Stomach (tissue), 9 donors: Measurements from ENCODE around the gene ARL15. TPM values are rescaled to one million over a fixed set of nuclear protein-coding genes. Genes with fewer than 3 reads are reported as not detected.

ENCODE experiments used
- DNase-seq, 2 donors: peaks; one replicate each; pipeline versions ENCODE4 v3.0.0 to v3.0.0-alpha.2; 2013 to 2019
- H3K27ac ChIP-seq, 5 donors: fragments of 200-600 bp in 4 of 5; sonication (generic) in 4 of 5; one replicate each; pipeline ENCODE4 v1.5.1; 2013 to 2019; ENCODE audit warnings: mild to moderate bottlenecking in 1 of 5, moderate library complexity in 1 of 5
- H3K27me3 ChIP-seq, 3 donors: fragments of 200-600 bp; sonication (generic); one replicate each; pipeline ENCODE4 v1.5.1; 2017 to 2019; ENCODE audit warnings: mixed run types in 1 of 3
- H3K36me3 ChIP-seq, 4 donors: fragments of 200-600 bp; sonication (generic); 1 replicate in 3 of 4; 2 replicates in 1 of 4; pipeline ENCODE4 v1.5.1; 2016 to 2019
- H3K4me1 ChIP-seq, 4 donors: fragments of 200-600 bp; sonication (generic); one replicate each; pipeline ENCODE4 v1.5.1; 2016 to 2019
- H3K4me3 ChIP-seq, 4 donors: fragments of 200-600 bp; sonication (generic) in 3 of 4; one replicate each; pipeline ENCODE4 v1.5.1; 2016 to 2019; ENCODE audit warnings: mild to moderate bottlenecking in 1 of 4
- H3K9me3 ChIP-seq, 4 donors: fragments of 200-600 bp; sonication (generic); one replicate each; pipeline ENCODE4 v1.5.1; 2016 to 2019
- CTCF ChIP-seq, 7 experiments: fragments of 450-650 bp in 4 of 7; fragments of 200-600 bp in 3 of 7; sonication (generic) in 3 of 7; IDR thresholded peaks; one replicate each; pipeline ENCODE4 v1.5.1; 2016 to 2019; ENCODE audit warnings: antibody characterized with exemption in 7 of 7, control low read depth in 2 of 7, mild to moderate bottlenecking in 1 of 7
- EP300 ChIP-seq: sonication (generic); formaldehyde crosslinking; IDR thresholded peaks from one replicate; pipeline ENCODE4 v1.6.1; 2017; ENCODE audit warnings: antibody characterized with exemption
- POLR2A ChIP-seq, 4 donors: fragments of 450-650 bp; IDR thresholded peaks; one replicate each; pipeline ENCODE4 v1.6.1; 2016; ENCODE audit warnings: antibody characterized with exemption in 4 of 4, control low read depth in 2 of 4, mild to moderate bottlenecking in 1 of 4, moderate library complexity in 1 of 4
- POLR2AphosphoS5 ChIP-seq, 3 donors: sonication (generic); formaldehyde crosslinking; IDR thresholded peaks; one replicate each; pipeline ENCODE4 v1.6.1; 2016; ENCODE audit warnings: antibody characterized with exemption in 3 of 3
- WGBS, 5 donors: extraction: QIAGEN DNeasy Blood & Tissue Kit in 3 of 5; methylation state at CpG; one replicate each; pipeline versions ENCODE4 v1.1.5 to v1.1.7; 2013 to 2018; 5-methylcytosine and 5-hydroxymethylcytosine counted together
- intact Hi-C: fragments of 100-400 bp; cut with DNase I; formaldehyde crosslinking; loops from one replicate; pipeline ENCODE4 v1.15.1; 2023; ENCODE audit warnings: low total_unique reads
- polyA plus RNA-seq, 3 donors: library from polyadenylated mRNA; stranded (reverse); fragments of 200-250 nt; gene quantifications; one replicate each; pipeline ENCODE4 v1.2.3, GENCODE V29; 2013
- total RNA-seq, 5 donors: library from RNA; depleted of rRNA; stranded (reverse); fragments of >200 nt; gene quantifications; one replicate each; pipeline versions ENCODE4 v1.1.0 to v1.2.3, GENCODE V29; 2014 to 2016
- donor health status: healthy with polysubstance abuse.
- donor health status: Bipolar disorder and iron deficiency.
- donor health status: healthy.

ARL15 gene
- total and polyA plus RNA-seq, 8 donors = 1.7 to 72.7 (median 12.6) TPM

- Histone ChIP-seq H3K4me1 (no peaks in the 10 kb centered on the region), H3K27me3 (no peaks in the 10 kb centered on the region), H3K27ac (no peak overlapping the region), H3K4me3 (no peak overlapping the region), H3K9me3 (no peaks in the 10 kb centered on the region), H3K36me3 (no peaks in the 10 kb centered on the region)
- TF ChIP-seq POLR2A (IDR thresholded peaks at IDR 0.05) (no peak), EP300 (no peak), CTCF (IDR thresholded peaks at IDR 0.05) (no peak), POLR2AphosphoS5 (IDR thresholded peaks at IDR 0.05) (no peak)
- no peak for DNase-seq
- 84 to 92% (median 90%) methylated on average over 7 of the region's 7 CpGs for WGBS, 5 donors
- intact Hi-C loops = no loop called here
Measured at GRCh38 chr5:54324651-54325271, 14.4 kb upstream of the ARL15 start.

- H3K4me1 ChIP-seq = no peaks in the 10 kb centered on the region
- H3K9me3 ChIP-seq = no peaks in the 10 kb centered on the region
- intact Hi-C loops = no loop called here
- no peak overlapping the region for H3K4me3 ChIP-seq
- no peak for TF ChIP-seq POLR2AphosphoS5 (IDR thresholded peaks at IDR 0.05)
- TF ChIP-seq POLR2A (IDR thresholded peaks at IDR 0.05) = no peak
- no peak for TF ChIP-seq CTCF (IDR thresholded peaks at IDR 0.05)
- TF ChIP-seq EP300 = no peak
- no peaks in the 10 kb centered on the region for H3K27me3 ChIP-seq
- no peak overlapping the region for H3K27ac ChIP-seq
- no peak for DNase-seq
- WGBS, 5 donors = 45 to 57% (median 55%) methylated on average over 2 of the region's 2 CpGs
- no peaks in the 10 kb centered on the region for H3K36me3 ChIP-seq
Measured at GRCh38 chr5:54323495-54323894, 13.1 kb upstream of the ARL15 start.

GRCh38 chr5:54320256-54320655 lies 9.9 kb upstream of the ARL15 start:
- Histone ChIP-seq H3K9me3 (no peaks in the 10 kb centered on the region), H3K4me3 (no peak overlapping the region), H3K27ac (no peak overlapping the region), H3K27me3 (no peaks in the 10 kb centered on the region), H3K36me3 (no peaks in the 10 kb centered on the region), H3K4me1 (no peaks in the 10 kb centered on the region)
- TF ChIP-seq POLR2AphosphoS5 (IDR thresholded peaks at IDR 0.05) = no peak
- TF ChIP-seq CTCF (IDR thresholded peaks at IDR 0.05) = no peak
- TF ChIP-seq EP300 = no peak
- TF ChIP-seq POLR2A (IDR thresholded peaks at IDR 0.05) = no peak
- intact Hi-C loops = no loop called here
- no peak for DNase-seq
- 76 to 94% (median 88%) methylated on average over 1 of the region's 1 CpG for WGBS, 5 donors

GRCh38 chr5:54317511-54318260 lies 7.3 kb upstream of the ARL15 start:
- no peak overlapping the region for H3K4me3 ChIP-seq
- H3K4me1 ChIP-seq = no peaks in the 10 kb centered on the region
- no peak for DNase-seq
- no peaks in the 10 kb centered on the region for H3K36me3 ChIP-seq
- 75 to 85% (median 81%) methylated on average over 5 of the region's 5 CpGs for WGBS, 5 donors
- TF ChIP-seq CTCF (IDR thresholded peaks at IDR 0.05) = no peak
- no peaks in the 10 kb centered on the region for H3K9me3 ChIP-seq
- intact Hi-C loops = loop anchor here (10.0 kb wide), 1 partner anchor 63 kb away; no protein-coding TSS in a partner anchor
- no peak overlapping the region for H3K27ac ChIP-seq
- H3K27me3 ChIP-seq = no peaks in the 10 kb centered on the region
